ENCODE data around the gene GALNT13.

GALNT13 gene

GRCh38 chr2:154400563-154401290 is 529.0 kb downstream of the GALNT13 start:
- H2AFZ ChIP-seq (ENCODE audit: low read length): no peak overlapping the region
- no peak overlapping the region for H3K4me3 ChIP-seq (ENCODE audit: low read length, poor library complexity, severe bottlenecking)

GRCh38 chr2:154402213-154402612 is 530.5 kb downstream of the GALNT13 start:
- no peak overlapping the region for H3K9ac ChIP-seq (ENCODE audit: low read depth, low read length, poor library complexity, severe bottlenecking)
- H3F3A ChIP-seq (ENCODE audit: low read depth): no peaks in the 10 kb centered on the region
- no peaks in the 10 kb centered on the region for H3K36me3 ChIP-seq (ENCODE audit: insufficient read depth, low read length)
- no peak overlapping the region for H2AFZ ChIP-seq (ENCODE audit: low read length)
- no peaks in the 10 kb centered on the region for H3K4me1 ChIP-seq (ENCODE audit: insufficient read depth, low read length, poor library complexity, severe bottlenecking)
- no peak overlapping the region for H3K4me3 ChIP-seq (ENCODE audit: low read length, poor library complexity, severe bottlenecking)
- H3K79me2 ChIP-seq (ENCODE audit: insufficient read depth, low read length): no peaks in the 10 kb centered on the region
- H3K9me3 ChIP-seq (ENCODE audit: insufficient read depth, low read depth, low read length): no peaks in the 10 kb centered on the region
- H3K4me2 ChIP-seq (ENCODE audit: low read depth, low read length, poor library complexity, severe bottlenecking): no peak overlapping the region
- no peaks in the 10 kb centered on the region for H3K9me2 ChIP-seq (replicated peaks; ENCODE audit: low read depth, low read length)
- TF ChIP-seq CTCF (conservative IDR thresholded peaks at IDR 0.05; ENCODE audit: low read length) (peak; percentile 70), EZH2phosphoT487 (IDR thresholded peaks at IDR 0.05; ENCODE audit: borderline replicate concordance) (no peak)
- no peaks in the 10 kb centered on the region for H3K27me3 ChIP-seq (ENCODE audit: insufficient read depth, low read length, poor library complexity, severe bottlenecking)
- H4K20me1 ChIP-seq (ENCODE audit: insufficient read depth, low read length, poor library complexity, severe bottlenecking): no peaks in the 10 kb centered on the region

More at GRCh38 chr2:154400563-154401290, 529.0 kb downstream of the GALNT13 start:
- no peaks in the 10 kb centered on the region for H3K27me3 ChIP-seq (ENCODE audit: insufficient read depth, low read length, poor library complexity, severe bottlenecking)
- no peak overlapping the region for H3K4me2 ChIP-seq (ENCODE audit: low read depth, low read length, poor library complexity, severe bottlenecking)
- H3K9me2 ChIP-seq (replicated peaks; ENCODE audit: low read depth, low read length): no peaks in the 10 kb centered on the region
- H3K79me2 ChIP-seq (ENCODE audit: insufficient read depth, low read length): no peaks in the 10 kb centered on the region
- H3K9ac ChIP-seq (ENCODE audit: low read depth, low read length, poor library complexity, severe bottlenecking): no peak overlapping the region
- no peaks in the 10 kb centered on the region for H4K20me1 ChIP-seq (ENCODE audit: insufficient read depth, low read length, poor library complexity, severe bottlenecking)
- H3K4me1 ChIP-seq (ENCODE audit: insufficient read depth, low read length, poor library complexity, severe bottlenecking): no peaks in the 10 kb centered on the region
- H3K36me3 ChIP-seq (ENCODE audit: insufficient read depth, low read length): no peaks in the 10 kb centered on the region
- TF ChIP-seq CTCF (conservative IDR thresholded peaks at IDR 0.05; ENCODE audit: low read length) (no peak), EZH2phosphoT487 (IDR thresholded peaks at IDR 0.05; ENCODE audit: borderline replicate concordance) (no peak)
- no peaks in the 10 kb centered on the region for H3F3A ChIP-seq (ENCODE audit: low read depth)
- H3K9me3 ChIP-seq (ENCODE audit: insufficient read depth, low read depth, low read length): no peaks in the 10 kb centered on the region

GRCh38 chr2:154403242-154403790 is 531.6 kb downstream of the GALNT13 start:
- Histone ChIP-seq H3K36me3 (ENCODE audit: insufficient read depth, low read length) (no peaks in the 10 kb centered on the region), H3K4me2 (ENCODE audit: low read depth, low read length, poor library complexity, severe bottlenecking) (no peak overlapping the region)
- TF ChIP-seq CTCF (conservative IDR thresholded peaks at IDR 0.05; ENCODE audit: low read length): no peak
- TF ChIP-seq EZH2phosphoT487 (IDR thresholded peaks at IDR 0.05; ENCODE audit: borderline replicate concordance): no peak

More at GRCh38 chr2:154403242-154403790, 531.6 kb downstream of the GALNT13 start:
- no peaks in the 10 kb centered on the region for H3K9me3 ChIP-seq (ENCODE audit: insufficient read depth, low read depth, low read length)
- H3K9me2 ChIP-seq (replicated peaks; ENCODE audit: low read depth, low read length): no peaks in the 10 kb centered on the region
- H4K20me1 ChIP-seq (ENCODE audit: insufficient read depth, low read length, poor library complexity, severe bottlenecking): no peaks in the 10 kb centered on the region
- H2AFZ ChIP-seq (ENCODE audit: low read length): no peak overlapping the region
- H3K79me2 ChIP-seq (ENCODE audit: insufficient read depth, low read length): no peaks in the 10 kb centered on the region
- H3K4me1 ChIP-seq (ENCODE audit: insufficient read depth, low read length, poor library complexity, severe bottlenecking): no peaks in the 10 kb centered on the region
- no peaks in the 10 kb centered on the region for H3F3A ChIP-seq (ENCODE audit: low read depth)
- no peaks in the 10 kb centered on the region for H3K27me3 ChIP-seq (ENCODE audit: insufficient read depth, low read length, poor library complexity, severe bottlenecking)
- no peak overlapping the region for H3K9ac ChIP-seq (ENCODE audit: low read depth, low read length, poor library complexity, severe bottlenecking)
- no peak overlapping the region for H3K4me3 ChIP-seq (ENCODE audit: low read length, poor library complexity, severe bottlenecking)
